HCT116 (cell line): ENCODE results near the gene CAPN15. TPM values are rescaled to one million over a fixed set of nuclear protein-coding genes. Genes with fewer than 3 reads are reported as not detected.

ENCODE experiments used
- ATAC-seq: fragments of 200-7000 bp; cut with Tn5 transposase; 2 replicates; pipeline ENCODE4 v1.9.1; 2020; ENCODE audit warnings: mild to moderate bottlenecking, moderate library complexity
- BruUV-seq: library from RNA; stranded (reverse); fragments of 400-500 nt; replicated peaks from 2 replicates; lab custom pipeline; 2021; lab: Mats Ljungman, UMichigan
- CTCF ChIA-PET: fragments of 300-600 bp; sonication (Branson Sonifier 250); formaldehyde crosslinking; loops from one replicate; lab custom pipeline; 2021; ENCODE audit warnings: antibody characterized with exemption; lab: Charles Lee
- POLR2A ChIA-PET: fragments of 300-600, 350-600 bp; sonication (Branson Sonifier 250); formaldehyde crosslinking; loops from one replicate; lab custom pipeline; 2021; ENCODE audit warnings: antibody characterized with exemption; lab: Charles Lee
- RAD21 ChIA-PET, 2 experiments: fragments of 300-600 bp; sonication (Branson Sonifier 250); formaldehyde crosslinking; loops; one replicate each; lab custom pipeline; 2023; ENCODE audit warnings: low total read pairs in 2 of 2; ENCODE audit not compliant: uncharacterized antibody in 2 of 2, unreplicated experiment in 2 of 2, low non-redundant PET in 1 of 2; lab: Charles Lee
- DNase-seq: peaks from one replicate; pipeline ENCODE4 v3.0.0-alpha.2; 2010; ENCODE audit warnings: low read depth, low spot score
- H2AFZ ChIP-seq: fragments of 200-600 bp; shearing (Covaris generic), sonication (generic); 2 replicates; pipeline ENCODE4 v1.6.1; 2017; ENCODE audit warnings: low read depth, mixed run types, mixed read lengths, antibody characterized with exemption, low read length; ENCODE audit not compliant: poor library complexity, severe bottlenecking
- H3K27ac ChIP-seq: 2 replicates; pipeline ENCODE4 v1.5.1; 2012; ENCODE audit warnings: low read depth, low read length
- H3K27me3 ChIP-seq: fragments of 200-600 bp; sonication (generic); 2 replicates; pipeline ENCODE4 v1.6.1; 2016; ENCODE audit warnings: mixed run types, low read length, mixed read lengths; ENCODE audit not compliant: insufficient read depth
- H3K36me3 ChIP-seq, 2 experiments: fragments of 200-500 bp in 1 of 2; fragments of 200-600 bp in 1 of 2; sonication (Bioruptor generic) in 1 of 2; sonication (generic) in 1 of 2; 2 replicates each; pipeline versions ENCODE4 v1.5.1 to v1.6.1; 2014 to 2016; ENCODE audit warnings: low read length in 2 of 2, inconsistent platforms in 1 of 2, mixed read lengths in 1 of 2, mixed run types in 1 of 2; ENCODE audit not compliant: insufficient read depth in 2 of 2, control insufficient read depth in 1 of 2
- H3K4me1 ChIP-seq, 2 experiments: fragments of 200-600 bp in 1 of 2; sonication (generic) in 1 of 2; 2 replicates each; pipeline versions ENCODE4 v1.5.1 to v1.6.1; 2012 to 2017; ENCODE audit warnings: low read length in 2 of 2, inconsistent platforms in 1 of 2, mild to moderate bottlenecking in 1 of 2, mixed read lengths in 1 of 2, mixed run types in 1 of 2, moderate library complexity in 1 of 2; ENCODE audit not compliant: insufficient read depth in 2 of 2, control insufficient read depth in 1 of 2
- H3K4me2 ChIP-seq: fragments of 200-600 bp; sonication (generic); 2 replicates; pipeline ENCODE4 v1.6.1; 2017; ENCODE audit warnings: mixed run types, low read length, mixed read lengths
- H3K4me3 ChIP-seq, 2 experiments: fragments of 200-600 bp in 1 of 2; sonication (generic) in 1 of 2; replicated peaks in 1 of 2; 2 replicates each; pipeline ENCODE4 v1.5.1; 2011 to 2016; ENCODE audit warnings: low read length in 2 of 2, control low read depth in 1 of 2, low read depth in 1 of 2, mild to moderate bottlenecking in 1 of 2, mixed read lengths in 1 of 2, mixed run types in 1 of 2
- H3K79me2 ChIP-seq: fragments of 200-600 bp; sonication (generic); 2 replicates; pipeline ENCODE4 v1.6.1; 2017; ENCODE audit warnings: mild to moderate bottlenecking, mixed run types, low read length, moderate library complexity, mixed read lengths; ENCODE audit not compliant: insufficient read depth
- H3K9ac ChIP-seq: fragments of 200-600 bp; sonication (generic); 2 replicates; pipeline ENCODE4 v1.6.1; 2016; ENCODE audit warnings: low read length, mixed read lengths
- H3K9me2 ChIP-seq: fragments of 200-600 bp; sonication (generic), shearing (Covaris generic); 2 replicates; pipeline ENCODE4 v1.6.1; 2017; ENCODE audit warnings: mixed run types, mild to moderate bottlenecking, moderate library complexity; ENCODE audit not compliant: insufficient read depth
- H3K9me3 ChIP-seq, 2 experiments: fragments of 200-500 bp in 1 of 2; fragments of 200-600 bp in 1 of 2; sonication (Bioruptor generic) in 1 of 2; sonication (generic) in 1 of 2; 2 replicates each; pipeline ENCODE4 v1.6.1; 2014 to 2017; ENCODE audit warnings: low read length in 2 of 2, mixed read lengths in 2 of 2, inconsistent platforms in 1 of 2, low read depth in 1 of 2, mild to moderate bottlenecking in 1 of 2, mixed run types in 1 of 2, moderate library complexity in 1 of 2; ENCODE audit not compliant: control insufficient read depth in 1 of 2, insufficient read depth in 1 of 2
- H4K20me1 ChIP-seq: fragments of 200-600 bp; sonication (generic), shearing (Covaris generic); 2 replicates; pipeline ENCODE4 v1.6.1; 2017; ENCODE audit warnings: mixed run types, mild to moderate bottlenecking, moderate library complexity; ENCODE audit not compliant: insufficient read depth
- ATF3 ChIP-seq: IDR thresholded peaks from 2 replicates; pipeline ENCODE4 v1.6.1; 2012
- CEBPB ChIP-seq: IDR thresholded peaks from 2 replicates; pipeline ENCODE4 v1.6.1; 2012; ENCODE audit warnings: low read depth
- EGR1 ChIP-seq: IDR thresholded peaks from 2 replicates; pipeline ENCODE4 v1.6.1; 2012; ENCODE audit warnings: low read depth
- ELF1 ChIP-seq: IDR thresholded peaks from 2 replicates; pipeline ENCODE4 v1.6.1; 2012; ENCODE audit warnings: low read depth, borderline replicate concordance
- EZH2 ChIP-seq: fragments of 200-600 bp; sonication (generic); IDR thresholded peaks from 2 replicates; pipeline ENCODE4 v1.6.1; 2017; ENCODE audit warnings: antibody characterized with exemption, mixed run types
- EZH2phosphoT487 ChIP-seq: fragments of 200-600 bp; IDR thresholded peaks from 2 replicates; pipeline ENCODE4 v1.6.1; 2018; ENCODE audit warnings: antibody characterized with exemption, borderline replicate concordance
- JUND ChIP-seq: IDR thresholded peaks from 2 replicates; pipeline ENCODE4 v1.6.1; 2012
- SIN3A ChIP-seq: IDR thresholded peaks from 2 replicates; pipeline ENCODE4 v1.6.1; 2012; ENCODE audit warnings: low read depth
- SP1 ChIP-seq: IDR thresholded peaks from 2 replicates; pipeline ENCODE4 v1.6.1; 2012; ENCODE audit warnings: low read depth
- SRF ChIP-seq: IDR thresholded peaks from 2 replicates; pipeline ENCODE4 v1.6.1; 2012; ENCODE audit warnings: low read depth
- TCF7L2 ChIP-seq: IDR thresholded peaks from 2 replicates; pipeline ENCODE4 v1.7.0; 2011; ENCODE audit warnings: borderline replicate concordance, inconsistent platforms; ENCODE audit not compliant: insufficient read depth, insufficient read length; ENCODE audit errors: extremely low read depth
- YY1 ChIP-seq: IDR thresholded peaks from 2 replicates; pipeline ENCODE4 v1.6.1; 2011; ENCODE audit warnings: low read length, low read depth, moderate library complexity, mild to moderate bottlenecking; ENCODE audit not compliant: insufficient replicate concordance; ENCODE audit errors: extremely low read depth
- ZFX ChIP-seq: fragments of 450-650 bp; IDR thresholded peaks from 2 replicates; pipeline ENCODE4 v1.6.1; 2017
- intact Hi-C: fragments of 100-400 bp; cut with micrococcal nuclease; formaldehyde crosslinking; loops from 2 replicates; pipeline ENCODE4 v1.10.0; 2022
- total RNA-seq: library from RNA; stranded (reverse); gene quantifications from one replicate; pipeline ENCODE4 v1.2.1, GENCODE V29; 2021; ENCODE audit not compliant: unreplicated experiment
- TF ChIP-seq, protein P1 (sequence below), 3 experiments: fragments of 200-600 bp in 1 of 3; sonication (generic) in 1 of 3; IDR thresholded peaks in 2 of 3; conservative IDR thresholded peaks in 1 of 3; 2 replicates each; pipeline ENCODE4 v1.5.1; 2012 to 2017; ENCODE audit warnings: low read depth in 2 of 3, low read length in 2 of 3, antibody characterized with exemption in 1 of 3, borderline replicate concordance in 1 of 3, control low read depth in 1 of 3, mild to moderate bottlenecking in 1 of 3, mixed read lengths in 1 of 3, mixed run types in 1 of 3, moderate library complexity in 1 of 3; ENCODE audit not compliant: insufficient read depth in 1 of 3
- TF ChIP-seq, protein P2 (sequence below): IDR thresholded peaks from 2 replicates; pipeline ENCODE4 v1.6.1; 2012; ENCODE audit warnings: low read depth

CAPN15 gene
- total RNA-seq, 1 experiment from 2014 or later: 39.0 TPM

- no TSS peak for BruUV-seq
- no peak for ATAC-seq
- RAD21 ChIA-PET: no interaction called here
Measured at GRCh38 chr16:489606-490005, 37.9 kb upstream of the CAPN15 start.

More at GRCh38 chr16:489606-490005, 37.9 kb upstream of the CAPN15 start:
- ChIA-PET POLR2A (no interaction called here), CTCF (no interaction called here)
- no peak overlapping the region for H3K4me3 ChIP-seq
- no peak overlapping the region for H3K9ac ChIP-seq
- H3K27me3 ChIP-seq: no peaks in the 10 kb centered on the region
- no peak overlapping the region for H3K27ac ChIP-seq
- H3K4me2 ChIP-seq: no peak overlapping the region
- H3K79me2 ChIP-seq: no peaks in the 10 kb centered on the region
- H3K9me3 ChIP-seq: no peaks in the 10 kb centered on the region
- H3K4me1 ChIP-seq: no peaks in the 10 kb centered on the region
- TF ChIP-seq, protein P1, sequence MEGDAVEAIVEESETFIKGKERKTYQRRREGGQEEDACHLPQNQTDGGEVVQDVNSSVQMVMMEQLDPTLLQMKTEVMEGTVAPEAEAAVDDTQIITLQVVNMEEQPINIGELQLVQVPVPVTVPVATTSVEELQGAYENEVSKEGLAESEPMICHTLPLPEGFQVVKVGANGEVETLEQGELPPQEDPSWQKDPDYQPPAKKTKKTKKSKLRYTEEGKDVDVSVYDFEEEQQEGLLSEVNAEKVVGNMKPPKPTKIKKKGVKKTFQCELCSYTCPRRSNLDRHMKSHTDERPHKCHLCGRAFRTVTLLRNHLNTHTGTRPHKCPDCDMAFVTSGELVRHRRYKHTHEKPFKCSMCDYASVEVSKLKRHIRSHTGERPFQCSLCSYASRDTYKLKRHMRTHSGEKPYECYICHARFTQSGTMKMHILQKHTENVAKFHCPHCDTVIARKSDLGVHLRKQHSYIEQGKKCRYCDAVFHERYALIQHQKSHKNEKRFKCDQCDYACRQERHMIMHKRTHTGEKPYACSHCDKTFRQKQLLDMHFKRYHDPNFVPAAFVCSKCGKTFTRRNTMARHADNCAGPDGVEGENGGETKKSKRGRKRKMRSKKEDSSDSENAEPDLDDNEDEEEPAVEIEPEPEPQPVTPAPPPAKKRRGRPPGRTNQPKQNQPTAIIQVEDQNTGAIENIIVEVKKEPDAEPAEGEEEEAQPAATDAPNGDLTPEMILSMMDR (IDR thresholded peaks at IDR 0.05 in 2 of 3, conservative IDR thresholded peaks at IDR 0.05 in 1 of 3; ENCODE audit: borderline replicate concordance in 1 of 3, insufficient read depth in 1 of 3, low read depth in 2 of 3, low read length in 2 of 3): no peak
- TF ChIP-seq SP1 (no peak), CEBPB (no peak), SIN3A (no peak), EZH2 (no peak), EZH2phosphoT487 (no peak), EGR1 (no peak), ELF1 (no peak), ATF3 (no peak), TCF7L2 (no peak), YY1 (no peak), ZFX (no peak), SRF (no peak), JUND (no peak)
- TF ChIP-seq, protein P2, sequence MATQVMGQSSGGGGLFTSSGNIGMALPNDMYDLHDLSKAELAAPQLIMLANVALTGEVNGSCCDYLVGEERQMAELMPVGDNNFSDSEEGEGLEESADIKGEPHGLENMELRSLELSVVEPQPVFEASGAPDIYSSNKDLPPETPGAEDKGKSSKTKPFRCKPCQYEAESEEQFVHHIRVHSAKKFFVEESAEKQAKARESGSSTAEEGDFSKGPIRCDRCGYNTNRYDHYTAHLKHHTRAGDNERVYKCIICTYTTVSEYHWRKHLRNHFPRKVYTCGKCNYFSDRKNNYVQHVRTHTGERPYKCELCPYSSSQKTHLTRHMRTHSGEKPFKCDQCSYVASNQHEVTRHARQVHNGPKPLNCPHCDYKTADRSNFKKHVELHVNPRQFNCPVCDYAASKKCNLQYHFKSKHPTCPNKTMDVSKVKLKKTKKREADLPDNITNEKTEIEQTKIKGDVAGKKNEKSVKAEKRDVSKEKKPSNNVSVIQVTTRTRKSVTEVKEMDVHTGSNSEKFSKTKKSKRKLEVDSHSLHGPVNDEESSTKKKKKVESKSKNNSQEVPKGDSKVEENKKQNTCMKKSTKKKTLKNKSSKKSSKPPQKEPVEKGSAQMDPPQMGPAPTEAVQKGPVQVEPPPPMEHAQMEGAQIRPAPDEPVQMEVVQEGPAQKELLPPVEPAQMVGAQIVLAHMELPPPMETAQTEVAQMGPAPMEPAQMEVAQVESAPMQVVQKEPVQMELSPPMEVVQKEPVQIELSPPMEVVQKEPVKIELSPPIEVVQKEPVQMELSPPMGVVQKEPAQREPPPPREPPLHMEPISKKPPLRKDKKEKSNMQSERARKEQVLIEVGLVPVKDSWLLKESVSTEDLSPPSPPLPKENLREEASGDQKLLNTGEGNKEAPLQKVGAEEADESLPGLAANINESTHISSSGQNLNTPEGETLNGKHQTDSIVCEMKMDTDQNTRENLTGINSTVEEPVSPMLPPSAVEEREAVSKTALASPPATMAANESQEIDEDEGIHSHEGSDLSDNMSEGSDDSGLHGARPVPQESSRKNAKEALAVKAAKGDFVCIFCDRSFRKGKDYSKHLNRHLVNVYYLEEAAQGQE: no peak
- intact Hi-C loops: loop anchor here (10.0 kb wide), 1 partner anchor 95 kb away; the partner anchor contains the start of gene NME4
- no peaks in the 10 kb centered on the region for H3K9me2 ChIP-seq
- H3K36me3 ChIP-seq: no peaks in the 10 kb centered on the region; a peak in 1 of 4 replicates
- H2AFZ ChIP-seq: no peak overlapping the region
- no peak for DNase-seq
- no peaks in the 10 kb centered on the region for H4K20me1 ChIP-seq
